Activated CD8-positive, alpha-beta memory T cell treated with anti-CD3 and anti-CD28 coated beads for 24 hours (primary cell): Measurements from ENCODE around the gene TYSND1.
"Not testable (repeated sequence)": the region's sequence is repeated elsewhere in the genome, so short reads cannot be mapped to it uniquely, and the experiment has no call there.

Experiments
- DNase-seq: peaks from one replicate; pipeline ENCODE4 v3.0.0-alpha.2; 2020

Gene TYSND1

DNA sequence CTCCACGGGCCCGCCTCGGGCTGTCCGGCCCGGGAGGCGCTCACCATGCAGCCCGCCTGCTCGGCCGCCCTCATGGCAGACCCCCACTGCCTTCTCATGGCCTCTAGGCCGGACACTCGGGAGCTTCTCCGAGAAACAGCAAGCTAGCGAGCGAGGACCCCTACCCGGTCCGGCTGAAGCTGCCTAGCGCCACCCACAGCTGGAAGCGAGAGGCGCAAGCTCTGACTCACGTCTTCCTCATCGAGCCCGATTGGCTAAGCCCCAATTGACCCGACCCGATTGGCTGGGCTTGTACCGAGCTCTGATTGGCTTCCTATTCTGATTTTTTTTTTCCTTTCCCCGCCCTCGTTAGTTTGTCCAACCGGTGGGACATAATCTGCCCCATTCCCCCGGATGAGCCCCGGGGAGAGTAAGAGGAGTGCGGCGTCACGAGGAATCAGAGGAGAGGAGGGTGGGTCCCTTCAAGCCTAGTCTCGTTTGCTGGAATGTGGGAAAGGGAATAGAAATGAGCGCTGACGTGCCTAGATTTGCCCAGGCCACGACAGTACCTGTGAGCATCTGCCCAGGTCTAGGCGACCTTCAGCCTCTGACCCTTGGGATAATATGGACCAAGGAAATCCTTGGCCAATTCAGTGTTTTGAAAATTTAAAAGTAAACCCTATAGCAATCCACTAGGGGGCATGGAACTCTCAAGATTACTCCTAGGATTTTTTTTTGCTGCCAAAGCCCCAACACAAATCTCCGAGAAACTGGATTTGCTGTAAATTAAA lies at the start of gene TYSND1:
Gene TYSND1 (minus strand): TSS at position 212 of the 770 bp plus-strand sequence. CDS start 114 bp downstream, at position 98.
- peak; percentile 96 for DNase-seq

DNA sequence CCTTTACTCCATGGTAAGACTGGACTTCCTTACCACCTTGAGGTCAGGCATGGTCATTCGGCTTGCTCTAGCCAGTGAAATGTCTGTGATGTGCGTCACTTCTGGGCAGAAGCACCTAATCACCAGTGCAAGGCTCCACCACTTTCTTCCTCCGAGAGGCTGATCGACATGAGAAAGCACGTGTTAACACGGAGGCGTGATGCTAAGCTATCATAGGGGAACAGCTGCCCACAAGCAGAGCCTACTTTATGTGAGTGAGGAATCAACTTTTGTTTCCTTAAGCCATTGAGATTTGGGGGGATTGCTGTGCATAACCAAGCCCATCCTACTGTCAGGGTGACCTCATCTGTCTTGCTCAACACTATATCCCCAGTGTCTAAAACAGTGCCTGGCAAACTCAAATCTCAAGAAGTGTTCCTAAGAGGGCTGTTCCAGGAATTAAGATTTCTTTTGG lies 46.9 kb upstream of the TYSND1 start:
- no peak for DNase-seq

- no peak for DNase-seq
Observed at GRCh38 chr10:70192326-70192968, 45.9 kb upstream of the TYSND1 start.

GRCh38 chr10:70191972-70192305 lies 45.4 kb upstream of the TYSND1 start:
- no peak for DNase-seq

GRCh38 chr10:70191161-70191971 lies 44.9 kb upstream of the TYSND1 start:
- DNase-seq, result no peak

DNA sequence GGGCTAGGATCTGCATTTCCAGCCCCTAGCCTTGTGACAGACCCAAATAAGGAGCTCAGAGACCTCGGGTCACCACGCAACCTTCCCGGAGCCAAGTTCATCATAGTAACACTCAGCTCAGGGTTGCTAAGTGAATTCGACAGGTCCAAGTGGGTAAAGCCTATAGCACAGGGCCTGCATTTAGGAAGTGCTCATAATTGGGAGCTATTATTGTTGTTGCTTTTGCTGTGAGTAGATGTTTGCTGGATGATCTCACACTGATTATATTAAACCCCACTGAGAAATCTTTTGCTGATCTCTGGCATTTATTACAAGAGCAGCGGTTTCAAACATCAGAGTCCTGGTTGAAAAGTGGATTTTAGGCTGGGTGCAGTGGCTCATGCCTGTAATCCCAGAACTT lies 44.1 kb upstream of the TYSND1 start:
- DNase-seq, result no peak

GRCh38 chr10:70190102-70190501 lies 43.6 kb upstream of the TYSND1 start:
- no peak for DNase-seq

DNA sequence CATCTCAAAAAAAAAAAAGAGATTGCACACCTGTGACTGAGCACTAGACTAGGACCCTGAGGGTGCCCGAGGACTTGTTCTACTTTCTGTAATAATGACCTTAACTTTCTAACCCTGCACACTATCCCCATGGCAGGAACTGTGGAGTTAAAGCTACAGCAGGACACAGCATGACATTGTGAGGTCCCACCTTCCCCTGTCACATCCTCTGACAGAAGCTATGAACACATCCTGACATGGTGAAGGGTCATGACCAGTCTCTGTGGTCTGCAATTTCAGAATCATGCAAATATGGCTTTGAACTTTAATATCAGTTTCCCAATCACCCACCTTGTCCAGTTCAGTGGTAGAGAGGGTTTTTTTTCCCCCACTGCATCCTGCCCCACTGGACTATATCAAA lies 42.3 kb upstream of the TYSND1 start:
- no peak for DNase-seq

DNA sequence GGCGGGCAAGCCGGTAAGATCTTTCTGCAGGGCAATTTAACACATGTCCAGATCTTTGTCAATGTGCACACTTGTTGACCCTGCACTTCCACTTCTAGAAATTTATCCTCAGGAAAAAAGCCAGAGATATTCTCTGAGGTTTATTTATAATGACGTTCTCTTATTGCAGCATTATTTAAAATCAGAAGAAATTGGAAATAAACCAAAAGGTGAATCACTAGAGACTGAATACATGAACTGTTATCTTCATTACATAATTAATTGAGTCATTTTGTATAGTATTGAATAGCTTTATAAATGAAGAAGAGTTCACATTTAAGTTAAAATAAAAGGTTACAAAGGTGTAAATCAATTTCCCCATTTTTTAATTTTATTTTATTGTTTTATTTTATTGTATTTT lies 40.1 kb upstream of the TYSND1 start:
- DNase-seq, result no peak

DNA sequence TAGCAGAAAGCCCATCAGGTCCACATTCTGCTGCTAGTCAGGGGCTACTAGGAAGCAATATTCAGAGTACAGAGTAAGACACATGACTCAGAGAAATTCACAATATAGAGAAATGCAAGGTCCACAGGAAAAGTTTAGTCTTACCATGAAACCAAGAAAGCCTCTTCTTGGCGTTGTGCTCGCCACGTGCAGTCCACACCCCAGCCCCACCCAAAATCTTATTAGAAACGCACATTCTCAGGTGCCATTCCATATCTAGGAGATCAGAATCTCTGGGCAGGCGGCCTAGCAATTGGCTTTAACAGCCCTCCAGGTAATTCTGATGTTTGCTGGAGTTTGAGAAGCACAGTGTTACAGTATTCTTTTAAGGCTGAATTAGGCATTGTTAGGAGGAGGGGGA lies 39.6 kb upstream of the TYSND1 start:
- DNase-seq, result no peak

DNA sequence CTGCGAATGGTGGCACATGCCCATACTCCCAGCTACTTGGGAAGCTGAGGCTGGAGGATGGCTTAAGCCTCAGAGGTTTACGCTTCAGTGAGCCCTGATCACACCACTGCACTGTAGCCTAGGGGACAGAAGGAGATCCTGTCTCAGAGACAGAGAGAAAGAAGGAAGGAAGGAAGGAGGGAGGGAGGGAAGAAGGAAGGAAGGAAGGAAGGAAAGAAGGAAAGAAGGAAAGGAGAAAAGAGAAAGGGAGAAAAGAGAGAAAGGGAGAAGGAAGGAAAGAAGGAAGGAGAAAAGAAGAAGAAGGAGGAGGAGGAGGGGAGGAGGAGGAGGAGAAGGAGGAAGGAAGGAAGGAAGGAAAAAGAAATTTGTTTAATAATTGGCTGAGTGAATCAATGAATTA lies 36.8 kb upstream of the TYSND1 start:
- DNase-seq, result no peak

DNA sequence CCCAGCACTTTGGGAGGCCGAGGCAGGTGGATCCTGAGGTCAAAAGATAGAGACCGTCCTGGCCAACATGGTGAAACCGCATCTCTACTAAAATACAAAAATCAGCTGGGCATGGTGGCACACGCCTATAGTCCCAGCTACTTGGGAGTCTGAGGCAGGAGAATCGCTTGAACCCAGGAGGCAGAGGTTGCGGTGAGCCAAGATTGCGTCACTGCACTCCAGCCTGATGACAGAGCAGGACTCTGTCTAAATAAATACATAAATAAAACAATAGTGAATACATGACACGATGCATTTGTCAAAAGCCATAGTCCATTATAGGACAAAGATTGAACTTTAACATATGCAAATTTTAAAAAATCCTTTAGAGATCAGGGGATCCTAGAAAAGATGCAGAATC lies 32.7 kb upstream of the TYSND1 start:
- DNase-seq, result not testable (repeated sequence)

DNA sequence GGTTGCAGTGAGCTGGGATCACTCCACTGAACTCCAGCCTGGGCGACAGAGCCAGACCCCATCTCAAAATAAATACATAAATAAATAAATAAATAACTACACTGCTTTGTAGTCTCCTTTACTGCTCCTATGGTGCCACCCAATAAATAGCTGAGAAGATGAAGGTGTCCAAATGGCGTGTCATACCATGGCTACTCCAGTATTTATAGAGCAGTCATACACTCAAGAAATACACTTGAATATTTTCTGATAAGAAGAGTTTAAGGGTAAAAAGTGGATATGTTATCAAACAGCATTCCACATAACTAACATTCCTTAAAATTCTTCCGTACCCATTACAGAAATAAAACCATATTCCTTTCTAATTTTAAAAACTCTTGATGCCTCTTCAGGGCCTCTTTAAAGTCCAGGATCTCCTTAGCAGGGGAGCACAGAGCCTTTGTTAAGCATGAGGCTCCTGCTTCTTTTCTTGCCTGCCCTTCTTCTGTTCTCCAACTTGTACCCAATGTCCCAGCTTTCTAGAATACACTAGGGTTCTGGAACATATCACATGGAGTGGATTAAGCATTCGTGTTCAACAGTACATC lies 31.7 kb upstream of the TYSND1 start:
- no peak for DNase-seq

DNA sequence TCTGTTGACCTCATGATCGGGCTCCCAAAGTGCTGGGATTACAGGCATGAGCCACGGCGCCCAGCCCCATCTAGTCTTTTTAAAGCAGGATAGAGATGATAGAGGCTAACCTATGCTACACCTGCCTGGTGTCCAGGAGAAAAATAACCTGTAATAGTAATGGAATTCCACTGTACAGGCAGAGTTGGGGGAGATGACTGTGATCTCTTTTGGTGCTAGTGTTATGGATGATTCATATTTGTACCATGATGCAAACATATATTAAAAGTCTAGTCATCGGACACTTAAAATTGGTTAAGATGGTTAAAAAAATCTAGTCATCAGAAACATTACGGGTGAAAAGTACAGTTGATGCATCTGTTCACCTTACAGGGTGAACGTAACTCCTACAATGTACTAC lies 29.9 kb upstream of the TYSND1 start:
- no peak for DNase-seq

DNA sequence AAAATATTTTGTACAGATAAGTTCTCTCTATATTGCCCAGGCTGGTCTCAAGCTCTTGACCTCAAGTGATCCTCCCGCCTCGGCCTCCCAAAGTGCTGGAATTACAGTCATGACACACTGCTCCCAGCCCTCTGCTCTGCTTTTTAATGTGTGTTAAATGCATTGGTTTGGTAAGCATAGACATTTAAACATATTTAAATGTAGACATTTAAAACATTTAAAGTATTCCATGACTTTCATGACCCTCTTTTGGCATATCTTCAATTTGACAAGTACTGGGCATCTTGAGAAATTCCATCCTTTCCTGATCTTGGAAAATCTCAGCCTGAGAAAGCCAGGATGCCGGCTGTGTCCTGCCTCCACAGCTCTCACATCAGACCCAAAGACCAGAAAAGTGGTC lies 29.0 kb upstream of the TYSND1 start:
- DNase-seq, result no peak

- DNase-seq, result peak; percentile 71
Observed at GRCh38 chr10:70174058-70174741, 27.7 kb upstream of the TYSND1 start.

GRCh38 chr10:70169649-70170364 lies 23.3 kb upstream of the TYSND1 start:
- no peak for DNase-seq

DNA sequence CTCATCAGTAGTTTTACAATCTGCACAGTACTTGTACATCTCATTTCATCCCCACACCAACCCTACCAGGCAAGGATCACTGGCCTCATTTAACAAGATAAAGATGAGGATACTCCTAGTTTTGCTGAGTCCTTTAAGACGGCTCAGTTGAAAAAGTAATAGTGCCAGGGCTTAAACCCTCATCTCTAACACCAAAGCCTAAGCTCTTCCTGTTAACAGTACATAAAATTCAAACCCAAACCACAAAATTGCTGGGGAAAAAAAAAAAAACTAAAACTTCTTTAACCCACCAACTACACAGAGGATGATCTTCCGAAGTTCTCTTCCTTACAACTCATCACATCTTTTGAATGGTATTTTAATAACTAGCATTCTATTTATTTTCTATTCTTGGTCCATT lies 22.5 kb upstream of the TYSND1 start:
- DNase-seq, result no peak

DNA sequence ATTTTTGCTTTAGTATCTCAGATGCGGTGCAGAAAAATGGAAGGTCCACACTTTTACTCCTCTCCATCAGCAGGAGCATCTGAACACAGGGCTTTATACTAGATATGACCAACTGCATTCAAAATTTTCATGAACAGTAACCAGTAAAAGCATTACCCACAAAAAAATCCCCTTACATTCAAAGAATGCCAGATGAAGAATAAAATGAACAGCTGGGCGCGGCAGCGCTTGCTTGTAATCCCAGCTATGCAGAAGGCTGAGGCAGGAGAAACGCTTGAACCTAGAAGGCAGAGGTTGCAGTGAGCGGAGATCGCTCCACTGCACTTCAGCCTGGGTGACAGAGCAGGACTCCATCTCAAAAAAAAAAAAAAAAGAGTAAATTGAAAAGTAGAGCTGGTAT lies 20.7 kb upstream of the TYSND1 start:
- DNase-seq, result no peak

GRCh38 chr10:70166394-70166793 lies 19.9 kb upstream of the TYSND1 start:
- DNase-seq, result no peak

DNA sequence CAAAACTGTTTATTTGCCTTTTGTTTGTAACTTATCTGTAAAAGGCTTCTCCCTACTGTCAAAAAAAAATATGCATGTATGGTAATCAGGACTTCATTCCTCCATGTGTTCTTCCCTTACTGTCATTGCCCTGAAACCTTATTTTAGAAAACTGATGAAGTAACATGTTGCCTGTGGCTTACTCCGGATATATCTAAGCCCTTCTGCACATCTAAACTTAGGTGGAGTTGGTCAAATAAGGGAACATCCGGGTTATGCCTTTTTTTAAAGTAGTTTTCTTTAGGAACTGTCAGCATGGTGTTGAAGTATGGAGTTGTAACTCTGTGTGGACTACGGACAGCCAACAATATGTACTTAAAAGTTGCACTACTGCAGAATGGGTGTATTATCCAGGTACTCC lies 17.7 kb upstream of the TYSND1 start:
- no peak for DNase-seq

DNA sequence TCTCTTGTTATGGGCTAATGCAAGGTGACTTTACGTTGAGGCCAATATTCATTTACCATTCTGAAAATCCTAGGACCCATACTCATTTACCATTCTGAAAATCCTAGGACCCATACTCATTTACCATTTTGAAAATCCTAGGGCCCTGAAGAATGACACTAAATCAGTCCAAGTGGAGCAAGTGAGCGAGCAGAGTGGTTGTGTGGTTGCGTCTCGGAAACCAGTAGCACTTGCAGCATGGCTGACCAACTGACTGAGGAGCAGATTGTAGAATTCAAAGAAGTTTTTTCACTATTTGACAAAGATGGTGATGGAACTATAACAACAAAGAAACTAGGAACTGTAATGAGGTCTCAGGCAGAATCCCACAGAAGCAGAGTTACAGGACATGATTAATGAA lies 16.9 kb upstream of the TYSND1 start:
- no peak for DNase-seq
